HT-29 (cell line): ENCODE results near the gene BOC. TPM values are rescaled to one million over a fixed set of nuclear protein-coding genes. Genes with fewer than 3 reads are reported as not detected.

Experiments
- DNase-seq: peaks from one replicate; pipeline ENCODE4 v3.0.0-alpha.2; 2015; ENCODE audit warnings: low spot score
- total RNA-seq: library from RNA; depleted of rRNA; stranded (reverse); fragments of >200 nt; shearing (Covaris generic); gene quantifications from 2 replicates; pipeline ENCODE4 v1.2.3, GENCODE V29; 2014

The BOC gene
- total RNA-seq, 1 experiment from 2014 or later: not detected

- DNase-seq: no peak
Observed at GRCh38 chr3:113268311-113268710, 57.0 kb downstream of the BOC start.

DNA sequence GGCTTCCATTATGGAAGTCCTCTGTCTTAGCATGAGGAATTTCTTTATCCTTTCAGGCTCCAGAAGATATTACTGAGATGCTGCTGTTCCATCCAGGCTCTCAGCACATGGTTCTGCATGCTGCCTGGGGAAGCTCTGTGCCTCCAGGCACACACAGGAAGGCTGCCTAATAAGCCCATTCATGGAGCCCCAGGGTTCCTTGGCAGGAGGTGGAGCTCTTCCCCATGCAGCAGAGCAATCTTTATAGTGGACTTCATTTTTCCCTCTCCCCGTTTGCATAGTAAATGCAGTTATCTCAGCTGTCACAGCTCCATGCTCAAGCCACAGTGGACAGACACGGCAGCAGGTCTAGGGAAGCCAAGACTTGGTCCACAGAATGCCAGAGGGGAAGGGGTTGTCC is 57.6 kb downstream of the BOC start:
- no peak for DNase-seq

- no peak for DNase-seq
Observed at GRCh38 chr3:113269661-113270060, 58.3 kb downstream of the BOC start.

DNA sequence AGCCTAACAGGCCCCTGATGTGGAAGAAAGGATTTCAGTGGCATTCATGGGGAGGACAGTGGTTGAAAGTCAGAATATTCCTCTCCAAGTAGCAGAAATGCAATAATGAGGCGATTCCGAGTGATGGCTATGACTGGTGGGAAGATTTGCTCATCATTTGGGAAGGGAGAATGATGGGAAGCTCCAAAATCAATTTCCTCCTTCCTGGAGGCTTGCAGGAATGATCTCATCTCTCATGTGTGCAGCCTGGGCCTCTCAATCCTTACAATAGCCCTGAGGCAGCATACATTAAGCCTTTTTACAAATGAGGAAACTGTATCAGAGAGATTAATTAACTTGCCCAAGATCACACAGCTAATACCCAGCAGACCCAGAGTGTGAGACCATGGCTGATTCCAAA is 58.7 kb downstream of the BOC start:
- DNase-seq: no peak

DNA sequence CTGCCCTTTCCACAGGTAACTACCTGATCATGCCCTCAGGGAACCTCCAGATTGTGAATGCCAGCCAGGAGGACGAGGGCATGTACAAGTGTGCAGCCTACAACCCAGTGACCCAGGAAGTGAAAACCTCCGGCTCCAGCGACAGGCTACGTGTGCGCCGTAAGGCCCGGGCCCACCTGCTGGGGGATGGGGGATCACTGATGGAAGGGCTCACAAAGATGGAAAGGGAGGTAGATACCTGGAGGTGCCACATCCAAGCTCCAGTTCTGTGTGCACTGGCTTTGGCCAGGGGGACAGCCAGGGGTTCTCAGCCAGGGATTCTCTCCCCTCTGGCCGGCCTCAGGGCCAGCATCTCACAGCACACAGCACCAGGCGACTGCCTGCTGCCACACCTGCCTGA is 59.4 kb downstream of the BOC start:
- no peak for DNase-seq

GRCh38 chr3:113271189-113271588 is 59.8 kb downstream of the BOC start:
- DNase-seq: peak; percentile 60

GRCh38 chr3:113271594-113272384 is 60.4 kb downstream of the BOC start:
- DNase-seq: no peak

GRCh38 chr3:113272385-113272779 is 61.0 kb downstream of the BOC start:
- DNase-seq: no peak

DNA sequence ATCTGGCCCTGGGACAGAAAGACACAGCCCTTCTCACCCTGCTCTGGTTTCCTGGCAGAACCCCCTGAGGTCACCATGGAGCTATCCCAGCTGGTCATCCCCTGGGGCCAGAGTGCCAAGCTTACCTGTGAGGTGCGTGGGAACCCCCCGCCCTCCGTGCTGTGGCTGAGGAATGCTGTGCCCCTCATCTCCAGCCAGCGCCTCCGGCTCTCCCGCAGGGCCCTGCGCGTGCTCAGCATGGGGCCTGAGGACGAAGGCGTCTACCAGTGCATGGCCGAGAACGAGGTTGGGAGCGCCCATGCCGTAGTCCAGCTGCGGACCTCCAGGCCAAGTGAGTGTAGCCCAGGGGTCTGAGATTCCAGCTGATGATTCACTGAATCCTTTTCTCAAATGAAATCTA is 61.7 kb downstream of the BOC start:
- DNase-seq: no peak

- no peak for DNase-seq
Observed at GRCh38 chr3:113273604-113274378, 62.4 kb downstream of the BOC start.

GRCh38 chr3:113274425-113275257 is 63.3 kb downstream of the BOC start:
- DNase-seq: no peak

DNA sequence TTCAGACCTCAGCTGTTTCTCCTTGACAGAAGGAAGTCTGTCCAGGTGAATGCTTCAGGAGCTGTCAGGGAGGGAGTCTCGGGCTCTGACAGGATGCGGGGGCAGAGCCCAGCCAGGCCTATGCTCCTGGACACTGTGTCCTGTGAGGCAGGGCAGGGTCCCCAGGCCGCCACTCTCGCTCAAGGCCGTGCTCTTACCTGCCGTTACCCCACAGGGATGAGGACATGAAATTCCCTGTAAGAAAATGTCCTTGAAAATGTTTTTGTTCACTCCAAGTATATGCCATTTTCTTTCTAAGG is 63.9 kb downstream of the BOC start:
- no peak for DNase-seq

- no peak for DNase-seq
Observed at GRCh38 chr3:113275583-113275928, 64.2 kb downstream of the BOC start.

DNA sequence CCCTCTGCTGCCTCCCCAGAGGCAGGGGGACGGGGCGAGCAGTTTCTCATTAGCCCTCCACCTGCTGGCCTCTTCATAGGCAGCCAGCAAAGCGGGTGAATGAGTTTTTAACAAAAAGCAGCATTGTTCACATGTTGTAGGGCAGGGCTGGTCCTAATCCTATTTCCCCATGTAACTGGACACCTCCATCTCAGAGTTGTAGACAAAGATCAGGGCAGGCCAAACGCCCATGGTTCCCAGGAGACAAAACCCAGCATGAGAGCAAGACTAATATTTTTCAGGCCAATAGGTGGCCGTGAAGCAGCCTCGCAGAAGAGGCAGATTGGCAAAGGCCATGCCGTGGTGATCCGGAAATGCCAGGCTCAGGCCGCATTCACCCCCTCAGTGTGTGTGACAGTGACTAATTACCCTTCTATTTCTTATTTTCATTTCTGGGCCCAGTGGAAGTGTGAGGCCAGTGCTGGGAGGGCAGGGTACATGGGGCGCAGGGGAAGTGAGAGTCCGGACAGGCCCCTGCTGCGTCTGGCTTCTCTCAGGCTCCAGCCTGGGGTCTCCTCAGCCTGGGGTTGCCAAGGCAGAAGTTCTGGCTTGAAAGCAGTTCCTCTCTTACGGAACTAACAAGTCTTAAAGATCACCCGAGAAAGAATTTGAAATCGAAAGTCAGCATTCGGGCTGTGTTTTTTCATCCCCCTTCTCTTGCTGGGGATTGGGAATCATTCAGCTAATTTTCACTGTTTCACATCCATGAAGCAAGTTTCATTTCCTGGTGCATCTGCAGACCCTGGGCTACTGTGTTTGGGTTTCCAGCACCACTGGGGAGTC is 64.8 kb downstream of the BOC start:
- DNase-seq: peak; percentile 42

GRCh38 chr3:113276751-113277080 is 65.4 kb downstream of the BOC start:
- no peak for DNase-seq

DNA sequence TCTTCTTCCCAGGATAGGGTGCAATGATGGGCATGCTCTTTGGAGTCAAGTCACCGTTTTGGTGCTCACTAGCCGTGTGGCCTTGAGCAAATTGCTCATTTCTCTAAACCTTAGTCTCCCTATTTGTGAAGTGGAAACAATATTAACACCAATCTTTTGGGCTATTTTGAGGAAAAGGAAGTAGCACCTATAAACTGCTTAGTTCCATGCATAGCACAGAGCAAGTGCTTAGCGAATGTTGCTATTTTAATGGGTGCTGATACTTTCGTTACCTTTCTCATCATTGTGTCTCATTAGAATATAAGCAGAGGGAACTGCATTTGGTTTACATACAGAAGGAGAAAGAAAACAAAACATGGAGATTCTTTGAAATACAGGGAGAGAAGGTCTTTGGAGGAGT is 66.1 kb downstream of the BOC start:
- no peak for DNase-seq

DNA sequence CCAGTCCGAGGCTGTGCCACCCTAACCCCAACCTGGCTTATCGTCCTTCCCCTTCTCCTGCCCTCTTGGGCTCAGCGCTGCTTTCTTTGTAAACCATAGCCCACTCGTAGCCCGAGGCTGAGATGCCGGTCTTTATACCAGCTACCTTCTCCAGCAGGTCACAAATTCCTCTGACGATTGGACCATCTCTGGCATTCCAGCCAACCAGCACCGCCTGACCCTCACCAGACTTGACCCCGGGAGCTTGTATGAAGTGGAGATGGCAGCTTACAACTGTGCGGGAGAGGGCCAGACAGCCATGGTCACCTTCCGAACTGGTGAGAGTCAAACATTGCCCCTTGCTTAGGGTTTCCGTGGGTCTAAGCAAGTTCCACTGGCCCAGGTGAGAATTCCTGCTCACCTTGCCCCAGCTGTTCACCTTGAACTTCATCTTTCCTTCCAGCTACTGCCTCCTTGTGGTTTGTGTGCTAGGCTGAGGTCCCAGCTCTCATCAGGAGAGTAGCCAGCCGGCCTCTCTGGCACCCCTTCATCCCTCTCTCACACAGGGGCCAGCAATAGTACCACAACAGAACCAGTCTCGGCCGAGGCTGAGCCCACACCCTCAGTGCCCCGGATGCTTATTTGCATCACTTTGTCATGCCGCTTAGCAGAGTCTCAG is 66.7 kb downstream of the BOC start:
- no peak for DNase-seq

GRCh38 chr3:113278599-113278955 is 67.2 kb downstream of the BOC start:
- DNase-seq: no peak

DNA sequence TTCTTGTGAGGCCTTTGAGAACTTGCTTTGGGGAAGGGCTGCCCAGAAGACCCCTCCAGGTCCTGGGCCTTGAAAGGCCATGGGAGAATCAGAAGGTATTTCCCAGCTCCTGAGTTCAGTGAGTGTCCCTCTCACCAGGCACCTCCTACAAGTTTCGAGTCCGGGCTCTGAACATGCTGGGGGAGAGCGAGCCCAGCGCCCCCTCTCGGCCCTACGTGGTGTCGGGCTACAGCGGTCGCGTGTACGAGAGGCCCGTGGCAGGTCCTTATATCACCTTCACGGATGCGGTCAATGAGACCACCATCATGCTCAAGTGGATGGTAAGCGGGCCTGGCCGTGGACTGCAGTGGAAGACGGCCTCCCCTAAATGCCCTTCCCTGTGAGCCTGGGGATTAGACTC is 68.3 kb downstream of the BOC start:
- no peak for DNase-seq

DNA sequence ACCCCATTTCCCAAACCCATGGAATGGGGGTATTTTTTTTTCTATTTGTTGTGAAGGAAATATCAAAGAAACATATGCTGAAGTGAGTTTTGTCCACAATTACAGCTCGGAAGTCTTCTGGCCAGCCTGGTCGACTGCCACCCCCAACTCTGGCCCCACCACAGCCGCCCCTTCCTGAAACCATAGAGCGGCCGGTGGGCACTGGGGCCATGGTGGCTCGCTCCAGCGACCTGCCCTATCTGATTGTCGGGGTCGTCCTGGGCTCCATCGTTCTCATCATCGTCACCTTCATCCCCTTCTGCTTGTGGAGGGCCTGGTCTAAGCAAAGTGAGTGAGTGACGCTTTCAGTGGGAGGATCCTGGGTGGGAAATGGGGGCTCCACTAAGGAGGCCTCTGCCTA is 71.9 kb downstream of the BOC start:
- DNase-seq: no peak

- DNase-seq: no peak
Observed at GRCh38 chr3:113284453-113285050, 73.2 kb downstream of the BOC start.
